Ramos (cell line): ENCODE measurements around the gene ITPKB.

Experiments used
- in situ Hi-C: fragments of 300-500 bp; cut with MboI; formaldehyde crosslinking; loops from one replicate; pipeline ENCODE4 v1.14.3; 2022; ENCODE audit warnings: low sequenced_read_pairs; ENCODE audit not compliant: unreplicated experiment

The ITPKB gene

GRCh38 chr1:226597616-226598454 is 141.2 kb downstream of the ITPKB start:
- in situ Hi-C loops: no loop called here

GRCh38 chr1:226596531-226597165 is 142.4 kb downstream of the ITPKB start:
- in situ Hi-C loops: no loop called here

- in situ Hi-C loops: no loop called here
Measured at GRCh38 chr1:226593541-226593940, 145.5 kb downstream of the ITPKB start.

- in situ Hi-C loops: no loop called here
Measured at GRCh38 chr1:226590614-226591013, 148.5 kb downstream of the ITPKB start.

- in situ Hi-C loops: no loop called here
Measured at GRCh38 chr1:226589008-226589733, 149.9 kb downstream of the ITPKB start.

- in situ Hi-C loops: no loop called here
Measured at GRCh38 chr1:226588484-226588883, 150.6 kb downstream of the ITPKB start.

- in situ Hi-C loops: no loop called here
Measured at GRCh38 chr1:226586650-226587422, 152.2 kb downstream of the ITPKB start.

GRCh38 chr1:226586116-226586515 is 153.0 kb downstream of the ITPKB start:
- in situ Hi-C loops: no loop called here

- in situ Hi-C loops: no loop called here
Measured at GRCh38 chr1:226584164-226584563, 154.9 kb downstream of the ITPKB start.

- in situ Hi-C loops: no loop called here
Measured at GRCh38 chr1:226582966-226583365, 156.1 kb downstream of the ITPKB start.
